ENCODE measurements around the gene BIRC3. TPM values are rescaled to one million over a fixed set of nuclear protein-coding genes. Genes with fewer than 3 reads are reported as not detected.

Gene BIRC3
- total RNA-seq, 2 experiments from 2014 or later: 135 to 139 TPM

DNA sequence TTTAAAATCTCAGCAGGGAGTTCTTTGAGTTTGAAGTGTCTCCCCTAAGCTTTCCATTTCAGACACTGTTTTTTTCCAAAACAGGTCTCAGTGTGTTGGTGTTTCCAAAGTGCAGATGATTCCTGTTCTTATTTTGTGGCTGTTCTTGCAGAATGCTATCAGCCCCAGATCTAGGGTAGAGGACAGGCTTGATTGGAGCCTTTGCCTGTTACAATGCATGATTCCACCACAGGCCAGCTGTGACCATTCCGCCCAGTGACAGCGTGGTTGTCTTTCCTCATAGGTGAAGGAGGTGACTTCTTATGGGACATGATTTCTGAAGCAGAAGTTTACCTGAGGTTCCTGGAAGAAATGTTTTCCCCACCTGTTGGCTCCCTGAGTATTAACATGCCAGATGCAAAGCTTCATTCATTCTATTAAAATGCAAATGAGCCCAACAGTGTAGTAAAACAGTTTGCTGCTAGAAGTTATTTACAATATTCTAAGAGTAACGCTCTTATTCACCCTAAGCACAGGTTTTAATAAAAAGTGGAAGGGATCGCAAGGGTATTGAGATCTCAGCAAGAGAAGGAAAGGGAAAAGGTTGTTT, 36.9 kb upstream of the BIRC3 start:
- Mint-ChIP-seq H3K27me3 (peaks cover 17% of the 10 kb centered on the region), H3K9me3 (no peaks in the 10 kb centered on the region), H3K36me3 (no peaks in the 10 kb centered on the region), H3K27ac (no peak overlapping the region), H3K4me1 (ENCODE audit: low read depth) (peaks cover 10% of the 10 kb centered on the region), H3K4me3 (no peak overlapping the region)
- no peak for DNase-seq
- POLR2A ChIA-PET: interaction anchor here (1.1 kb wide), 1 partner anchor 15 kb away, joined by 5 read pairs; no protein-coding TSS in a partner anchor
- CTCF ChIA-PET: interaction anchor here (0.7 to 2.3 kb wide), 5 partner anchors 9 to 62 kb away, joined by 3 to 12 read pairs (median 8); no protein-coding TSS in a partner anchor
- intact Hi-C loops (cut with micrococcal nuclease): no loop called here

DNA sequence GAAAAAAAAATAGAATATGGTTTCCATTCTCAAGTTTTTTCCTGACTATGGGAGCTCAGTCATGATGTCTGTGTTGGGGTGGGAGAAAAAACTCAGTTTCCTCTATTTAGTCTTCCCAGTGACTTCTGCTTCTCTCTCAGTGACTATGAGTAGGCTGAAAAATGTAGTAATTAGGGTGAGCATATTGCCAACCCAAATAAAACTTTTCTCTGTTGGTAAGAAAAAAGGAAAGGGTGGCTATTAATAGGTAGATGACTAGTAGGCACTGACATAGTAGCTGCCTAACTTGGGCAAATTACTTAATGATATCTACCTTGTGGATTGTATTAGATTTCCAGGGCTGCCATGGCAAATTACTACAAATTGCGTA, 34.2 kb upstream of the BIRC3 start:
- ChIA-PET POLR2A (no interaction called here), CTCF (interaction anchor here (0.8 to 1.4 kb wide), 2 partner anchors 11 to 59 kb away, joined by 3 to 5 read pairs; no protein-coding TSS in a partner anchor)
- intact Hi-C loops (cut with micrococcal nuclease): no loop called here
- no peak for DNase-seq
- peaks cover 14% of the 10 kb centered on the region for H3K4me1 Mint-ChIP-seq (ENCODE audit: low read depth)
- no peak overlapping the region for H3K27ac Mint-ChIP-seq
- H3K36me3 Mint-ChIP-seq: no peaks in the 10 kb centered on the region
- no peaks in the 10 kb centered on the region for H3K9me3 Mint-ChIP-seq
- no peak overlapping the region for H3K4me3 Mint-ChIP-seq
- peaks cover 8% of the 10 kb centered on the region for H3K27me3 Mint-ChIP-seq

DNA sequence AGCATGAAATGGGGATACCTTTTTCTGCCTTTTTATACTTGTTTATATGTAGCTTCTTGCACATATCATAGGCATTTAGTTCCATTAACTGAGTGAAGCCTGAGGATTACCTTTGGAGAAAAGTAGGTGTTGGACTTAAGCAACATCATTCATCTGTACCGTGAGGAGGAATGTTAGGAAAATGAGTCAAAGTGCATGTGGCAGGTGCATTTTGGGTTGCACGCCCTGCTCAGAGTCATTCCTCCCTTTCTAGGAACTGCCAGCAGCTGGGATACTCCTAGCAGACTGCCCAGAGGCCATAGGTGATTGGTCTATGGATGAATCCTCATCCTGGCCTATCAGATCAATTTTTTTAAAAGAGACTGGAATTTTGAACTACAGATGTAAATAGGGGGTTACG, 33.3 kb upstream of the BIRC3 start:
- POLR2A ChIA-PET: no interaction called here
- CTCF ChIA-PET: interaction anchor here (1.2 kb wide), 1 partner anchor 58 kb away, joined by 4 read pairs; no protein-coding TSS in a partner anchor
- no peak overlapping the region for H3K27ac Mint-ChIP-seq
- H3K4me1 Mint-ChIP-seq (ENCODE audit: low read depth): peaks cover 21% of the 10 kb centered on the region
- intact Hi-C loops (cut with micrococcal nuclease): no loop called here
- peaks cover 8% of the 10 kb centered on the region for H3K27me3 Mint-ChIP-seq
- H3K4me3 Mint-ChIP-seq: no peak overlapping the region
- no peak for DNase-seq
- no peaks in the 10 kb centered on the region for H3K36me3 Mint-ChIP-seq
- H3K9me3 Mint-ChIP-seq: no peaks in the 10 kb centered on the region

DNA sequence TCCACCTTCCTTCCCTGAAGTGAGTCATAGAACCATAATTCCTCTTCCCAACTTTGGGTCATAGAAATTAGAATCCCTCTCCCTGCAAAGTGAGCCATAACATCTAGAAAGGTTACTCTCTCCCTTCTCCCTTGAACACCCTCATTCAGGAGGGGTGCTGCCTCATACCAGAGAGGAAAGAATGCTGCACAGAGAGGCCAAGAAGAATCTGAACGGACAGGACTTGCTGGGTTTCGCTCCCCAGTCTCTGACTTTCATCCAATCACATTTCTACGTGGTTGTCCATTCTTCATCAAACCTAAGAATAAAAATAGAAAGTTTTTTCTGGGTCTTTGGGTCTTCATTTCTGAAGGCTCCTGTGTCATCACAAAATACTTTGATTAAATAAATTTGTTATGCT, 31.0 kb upstream of the BIRC3 start:
- Mint-ChIP-seq H3K27me3 (no peaks in the 10 kb centered on the region), H3K4me3 (no peak overlapping the region), H3K36me3 (no peaks in the 10 kb centered on the region), H3K9me3 (no peaks in the 10 kb centered on the region), H3K27ac (no peak overlapping the region), H3K4me1 (ENCODE audit: low read depth) (peaks cover 19% of the 10 kb centered on the region)
- POLR2A ChIA-PET: no interaction called here
- intact Hi-C loops (cut with micrococcal nuclease): loop anchor here (5.0 kb wide), 1 partner anchor 101 kb away; no protein-coding TSS in a partner anchor
- CTCF ChIA-PET: interaction anchor here (2.4 kb wide), 1 partner anchor 210 kb away, joined by 7 read pairs; no protein-coding TSS in a partner anchor
- no peak for DNase-seq

DNA sequence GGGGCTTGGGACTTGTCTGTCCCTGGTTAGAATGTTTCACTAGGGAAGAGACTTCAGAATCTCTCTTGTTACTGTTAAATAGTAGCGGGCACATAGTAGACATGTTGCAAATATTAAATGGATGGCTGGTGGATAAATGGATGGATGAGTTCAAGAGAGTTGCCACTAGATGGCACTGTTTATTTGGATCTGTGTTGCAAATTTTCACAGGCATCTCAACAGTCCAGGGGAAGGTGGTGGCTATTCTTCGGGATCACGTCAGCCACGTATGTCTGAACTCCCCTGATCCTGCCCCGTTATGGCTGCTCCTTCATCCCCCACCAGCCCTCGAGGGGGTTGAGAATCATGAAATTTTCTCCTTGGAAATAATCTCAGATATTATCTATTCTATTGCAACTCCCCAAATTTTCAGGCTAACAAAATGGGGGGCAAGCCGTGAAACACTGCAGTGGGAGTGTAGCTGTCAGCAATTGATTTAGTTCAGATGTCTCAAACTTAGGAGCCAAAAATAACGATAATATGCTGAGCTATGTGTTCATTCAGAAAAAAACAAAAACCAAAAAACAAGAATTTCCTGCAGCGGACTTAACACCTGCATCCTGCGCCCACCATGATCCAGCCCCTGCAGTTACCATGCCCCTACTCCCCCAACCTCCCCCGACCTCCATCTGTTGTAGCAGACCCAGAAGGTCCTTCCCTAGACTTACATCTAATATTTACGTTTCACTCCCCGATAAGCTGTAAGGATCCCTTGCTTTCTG, 29.1 kb upstream of the BIRC3 start:
- H3K27me3 Mint-ChIP-seq: no peaks in the 10 kb centered on the region
- no peaks in the 10 kb centered on the region for H3K9me3 Mint-ChIP-seq
- peak overlapping the region; percentile 38 for H3K4me3 Mint-ChIP-seq
- DNase-seq: peak; percentile 33
- ChIA-PET POLR2A (no interaction called here), CTCF (interaction anchor here (0.6 to 9.6 kb wide), 28 partner anchors 8 to 377 kb away, joined by 3 to 288 read pairs (median 4); partner anchors contain the start of gene BIRC3)
- intact Hi-C loops (cut with micrococcal nuclease): loop anchor here (1.0 to 5.0 kb wide), 9 partner anchors 20 to 378 kb away; partner anchors contain the start of gene BIRC2
- H3K36me3 Mint-ChIP-seq: no peaks in the 10 kb centered on the region
- H3K27ac Mint-ChIP-seq: no peak overlapping the region
- H3K4me1 Mint-ChIP-seq (ENCODE audit: low read depth): peaks cover 25% of the 10 kb centered on the region

DNA sequence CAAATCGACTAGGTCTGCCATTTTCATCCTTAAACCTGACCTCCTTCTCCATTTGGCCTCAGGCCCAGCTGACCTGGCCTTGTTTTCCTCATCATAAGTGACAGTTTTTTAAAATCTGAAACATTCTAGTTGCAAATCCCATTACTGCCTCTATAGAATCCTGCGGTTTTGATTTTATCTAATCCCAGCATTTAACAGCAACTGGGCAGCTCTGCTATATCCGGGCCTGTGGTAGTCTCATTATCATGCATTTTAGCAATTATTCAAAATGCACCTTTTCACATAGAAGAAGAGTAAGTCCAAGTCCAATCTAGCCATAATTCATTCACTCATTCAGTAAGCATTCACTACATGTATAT, 28.6 kb upstream of the BIRC3 start:
- POLR2A ChIA-PET: interaction anchor here (1.4 kb wide), 1 partner anchor 11 kb away, joined by 4 read pairs; no protein-coding TSS in a partner anchor

DNA sequence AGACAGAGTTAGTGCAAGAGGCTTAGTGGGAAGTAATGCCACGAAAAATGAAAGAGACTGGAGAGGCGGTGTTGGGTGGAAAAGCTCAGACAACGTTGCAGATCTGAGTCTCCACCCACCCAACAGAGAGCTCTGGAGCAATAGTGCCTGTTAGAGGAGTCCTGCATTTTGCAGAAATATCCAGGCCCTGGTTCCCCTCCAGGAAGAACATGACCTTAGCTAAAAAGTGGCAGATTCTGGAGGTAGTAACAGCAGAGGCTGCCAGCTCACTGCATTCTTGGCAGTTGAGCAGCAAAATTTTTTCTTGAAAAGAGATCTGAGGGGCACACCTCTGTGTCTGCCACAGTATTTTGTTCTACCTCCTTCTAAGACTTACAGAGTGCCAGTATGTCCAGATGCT, 27.7 kb upstream of the BIRC3 start:
- Mint-ChIP-seq H3K4me1 (ENCODE audit: low read depth) (peaks cover 32% of the 10 kb centered on the region), H3K9me3 (no peaks in the 10 kb centered on the region), H3K27ac (no peak overlapping the region), H3K27me3 (no peaks in the 10 kb centered on the region), H3K36me3 (no peaks in the 10 kb centered on the region), H3K4me3 (no peak overlapping the region)
- DNase-seq: no peak
- intact Hi-C loops (cut with micrococcal nuclease): loop anchor here (5.0 kb wide), 1 partner anchor 98 kb away; no protein-coding TSS in a partner anchor
- POLR2A ChIA-PET: interaction anchor here (1.4 kb wide), 1 partner anchor 10 kb away, joined by 4 read pairs; no protein-coding TSS in a partner anchor
- CTCF ChIA-PET: interaction anchor here (0.8 to 9.6 kb wide), 18 partner anchors 10 to 376 kb away, joined by 3 to 288 read pairs (median 10); partner anchors contain the start of genes BIRC2 and BIRC3

More for the DNA sequence above, 28.6 kb upstream of the BIRC3 start:
- H3K27me3 Mint-ChIP-seq: no peaks in the 10 kb centered on the region
- no peak for DNase-seq
- intact Hi-C loops (cut with micrococcal nuclease): loop anchor here (1.0 to 5.0 kb wide), 9 partner anchors 20 to 378 kb away; partner anchors contain the start of gene BIRC2
- CTCF ChIA-PET: interaction anchor here (0.6 to 9.6 kb wide), 24 partner anchors 9 to 377 kb away, joined by 3 to 288 read pairs (median 5); partner anchors contain the start of gene BIRC3
- H3K4me3 Mint-ChIP-seq: no peak overlapping the region
- no peaks in the 10 kb centered on the region for H3K36me3 Mint-ChIP-seq
- H3K4me1 Mint-ChIP-seq (ENCODE audit: low read depth): peaks cover 25% of the 10 kb centered on the region
- H3K27ac Mint-ChIP-seq: no peak overlapping the region
- no peaks in the 10 kb centered on the region for H3K9me3 Mint-ChIP-seq

DNA sequence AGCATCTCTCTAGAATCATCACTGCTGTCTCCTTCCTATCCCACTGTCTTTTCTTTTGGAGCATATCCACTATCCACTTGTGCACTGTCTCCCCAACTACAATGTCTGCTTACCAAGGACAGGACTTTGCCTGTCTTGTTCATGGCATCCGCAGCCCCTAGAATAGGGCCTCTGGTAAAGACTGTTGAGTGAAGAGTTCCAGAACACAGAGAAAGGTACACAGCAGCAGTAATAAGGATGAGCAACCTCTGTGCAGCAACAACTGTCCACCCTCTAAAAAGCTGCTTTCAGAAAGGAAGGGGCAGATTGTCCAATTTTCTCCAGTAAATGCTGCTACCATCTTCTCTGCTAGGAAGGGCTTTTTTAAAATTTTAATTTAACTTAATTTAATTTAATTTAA, 25.5 kb upstream of the BIRC3 start:
- Mint-ChIP-seq H3K36me3 (no peaks in the 10 kb centered on the region), H3K27ac (no peak overlapping the region), H3K4me1 (ENCODE audit: low read depth) (peaks cover 45% of the 10 kb centered on the region), H3K9me3 (peaks cover 2% of the 10 kb centered on the region), H3K4me3 (no peak overlapping the region), H3K27me3 (no peaks in the 10 kb centered on the region)
- intact Hi-C loops (cut with micrococcal nuclease): no loop called here
- ChIA-PET CTCF (interaction anchor here (8.2 to 9.6 kb wide), 2 partner anchors 24 to 50 kb away, joined by 103 to 288 read pairs; partner anchors contain the start of gene BIRC3), POLR2A (no interaction called here)
- no peak for DNase-seq

DNA sequence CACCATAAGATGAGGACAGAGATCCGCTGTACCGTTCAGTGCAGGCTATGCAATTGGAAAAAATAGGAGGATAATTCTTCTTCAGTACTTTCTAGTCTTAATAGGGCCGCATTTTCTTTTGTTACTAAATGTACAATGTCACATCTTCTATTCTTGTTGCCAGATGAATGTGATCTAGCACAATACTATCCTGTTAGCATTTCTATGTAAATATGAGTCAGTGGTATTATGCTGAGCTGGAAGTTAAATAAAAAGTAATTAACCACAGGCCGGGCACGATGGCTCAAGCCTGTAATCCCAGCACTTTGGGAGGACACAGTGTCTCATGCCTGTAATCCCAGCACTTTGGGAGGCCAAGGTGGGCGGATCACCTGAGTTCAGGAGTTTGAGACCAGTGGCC, 24.4 kb upstream of the BIRC3 start:
- H3K27ac Mint-ChIP-seq: peak overlapping the region; percentile 10
- H3K36me3 Mint-ChIP-seq: peaks cover 2% of the 10 kb centered on the region
- H3K27me3 Mint-ChIP-seq: no peaks in the 10 kb centered on the region
- CTCF ChIA-PET: interaction anchor here (0.5 to 9.6 kb wide), 16 partner anchors 8 to 320 kb away, joined by 3 to 288 read pairs (median 11); partner anchors contain the start of gene BIRC3
- intact Hi-C loops (cut with micrococcal nuclease): no loop called here
- peaks cover 42% of the 10 kb centered on the region for H3K4me1 Mint-ChIP-seq (ENCODE audit: low read depth)
- no peak for DNase-seq
- H3K9me3 Mint-ChIP-seq: peaks cover 4% of the 10 kb centered on the region
- POLR2A ChIA-PET: interaction anchor here (1.4 to 2.4 kb wide), 2 partner anchors 25 to 27 kb away, joined by 3 to 14 read pairs; no protein-coding TSS in a partner anchor
- H3K4me3 Mint-ChIP-seq: peak overlapping the region; percentile 52

DNA sequence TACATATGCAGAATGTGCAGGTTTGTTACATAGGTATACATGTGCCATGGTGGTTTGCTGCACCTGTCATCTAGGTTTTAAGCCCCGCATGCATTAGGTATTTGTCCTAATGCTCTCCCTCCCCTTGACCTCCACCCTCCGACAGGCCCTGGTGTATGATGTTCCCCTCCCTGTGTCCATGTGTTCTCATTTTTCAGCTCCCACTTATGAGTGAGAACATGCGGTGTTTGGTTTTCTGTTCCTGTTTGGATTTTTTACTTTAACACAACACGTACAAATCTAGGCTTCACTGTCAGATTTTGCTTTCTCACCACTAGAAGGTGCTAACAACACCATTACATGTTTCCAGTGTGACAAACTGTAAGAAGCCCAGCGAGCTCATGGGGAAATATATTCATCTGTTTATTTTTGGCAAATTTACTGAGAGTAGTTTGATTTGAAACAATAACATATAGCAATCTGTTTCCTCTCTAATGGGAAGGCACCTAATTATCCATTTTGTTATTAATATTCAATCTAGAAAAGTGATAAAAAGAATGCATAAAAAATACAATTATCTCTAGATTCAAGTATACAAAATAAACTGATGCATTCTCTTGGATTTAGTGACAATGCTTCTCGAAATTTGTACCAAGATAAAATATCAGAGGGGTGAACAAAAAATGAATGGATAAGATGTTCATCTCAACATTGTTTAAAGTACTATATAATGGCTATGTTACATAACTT, 23.2 kb upstream of the BIRC3 start:
- ChIA-PET CTCF (interaction anchor here (0.8 to 9.6 kb wide), 33 partner anchors 9 to 372 kb away, joined by 3 to 288 read pairs (median 6); partner anchors contain the start of gene BIRC3), POLR2A (interaction anchor here (0.6 to 2.4 kb wide), 9 partner anchors 14 to 54 kb away, joined by 3 to 14 read pairs (median 3); partner anchors contain the start of gene BIRC3)
- DNase-seq: no peak
- no peaks in the 10 kb centered on the region for H3K27me3 Mint-ChIP-seq
- peaks cover 33% of the 10 kb centered on the region for H3K4me1 Mint-ChIP-seq (ENCODE audit: low read depth)
- intact Hi-C loops (cut with micrococcal nuclease): loop anchor here (1.0 kb wide), 3 partner anchors 12 to 53 kb away; partner anchors contain the start of gene BIRC2
- peak overlapping the region; percentile 84 for H3K27ac Mint-ChIP-seq
- peaks cover 4% of the 10 kb centered on the region for H3K9me3 Mint-ChIP-seq
- H3K36me3 Mint-ChIP-seq: peaks cover 2% of the 10 kb centered on the region
- peak overlapping the region; percentile 81 for H3K4me3 Mint-ChIP-seq

DNA sequence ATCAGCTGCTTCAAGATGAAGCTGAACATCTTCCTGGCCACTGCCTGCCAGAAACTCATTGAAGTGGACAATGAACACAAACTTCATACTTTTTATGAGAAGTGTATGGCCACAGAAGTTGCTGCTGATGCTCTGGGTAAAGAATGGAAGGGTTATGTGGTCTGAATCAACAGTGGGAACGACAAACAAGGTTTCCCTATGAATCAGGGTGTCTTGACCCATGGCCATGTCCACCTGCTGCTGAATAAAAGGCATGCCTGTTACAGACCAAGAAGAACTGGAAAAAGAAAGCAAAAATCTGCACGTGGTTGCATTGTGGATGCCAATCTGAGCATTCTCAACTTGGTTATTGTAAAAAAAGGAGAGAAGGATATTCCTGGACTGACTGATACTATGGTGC, 22.2 kb upstream of the BIRC3 start:
- POLR2A ChIA-PET: interaction anchor here (0.8 to 2.4 kb wide), 5 partner anchors 12 to 29 kb away, joined by 3 to 14 read pairs (median 3); partner anchors contain the start of gene BIRC3
- peaks cover 4% of the 10 kb centered on the region for H3K9me3 Mint-ChIP-seq

More for the DNA sequence above, 22.2 kb upstream of the BIRC3 start:
- H3K4me3 Mint-ChIP-seq: peak overlapping the region; percentile 61
- peaks cover 34% of the 10 kb centered on the region for H3K4me1 Mint-ChIP-seq (ENCODE audit: low read depth)
- H3K36me3 Mint-ChIP-seq: peaks cover 2% of the 10 kb centered on the region
- no peak for DNase-seq
- no peaks in the 10 kb centered on the region for H3K27me3 Mint-ChIP-seq
- peak overlapping the region; percentile 88 for H3K27ac Mint-ChIP-seq
- CTCF ChIA-PET: interaction anchor here (0.7 to 9.6 kb wide), 20 partner anchors 12 to 371 kb away, joined by 3 to 288 read pairs (median 9); partner anchors contain the start of gene BIRC3
- intact Hi-C loops (cut with micrococcal nuclease): no loop called here

Data from activated CD4-positive, alpha-beta memory T cell treated with anti-CD3 and anti-CD28 coated beads for 36 hours (primary cell).